SK-N-MC (cell line): ENCODE results near the gene AADACL4.

Source experiments
- EZH2 ChIP-seq: fragments of 200-600 bp; sonication (generic); IDR thresholded peaks from one replicate; pipeline ENCODE4 v1.6.1; 2017; ENCODE audit warnings: antibody characterized with exemption
- FOXP2 ChIP-seq: optimal IDR thresholded peaks from 2 replicates; pipeline ENCODE3; 2011; ENCODE audit warnings: mild to moderate bottlenecking, moderate library complexity; ENCODE audit not compliant: insufficient read depth; ENCODE audit errors: extremely low read length, control extremely low read depth
- POLR2AphosphoS5 ChIP-seq: IDR thresholded peaks from 2 replicates; pipeline ENCODE4 v1.6.1; 2012; ENCODE audit warnings: mild to moderate bottlenecking, low read depth, low read length, borderline replicate concordance

- TF ChIP-seq POLR2AphosphoS5 (no peak), EZH2 (no peak), FOXP2 (no peak)
These were observed 38.9 kb upstream of the AADACL4 start for GRCh38 chr1:12604986-12605385.
